ENCODE results near the gene HCFC1R1. TPM values are rescaled to one million over a fixed set of nuclear protein-coding genes. Genes with fewer than 3 reads are reported as not detected.

Gene HCFC1R1
- total and polyA plus RNA-seq, 2 of the 8 experiments (the other 6 are each of a cell fraction or from before 2014, with no cell fraction given), result 72.7 to 138 TPM

- DNase-seq (ENCODE audit: low read depth in 1 of 2, low spot score in 2 of 2), result no peak
- Histone ChIP-seq H3K23me2 (ENCODE audit: low read depth, low read length) (no peaks in the 10 kb centered on the region), H4K20me1 (replicated peaks in 1 of 2; ENCODE audit: control insufficient read depth in 1 of 2, insufficient read depth in 2 of 2, low read length in 2 of 2) (no peaks in the 10 kb centered on the region), H3K79me1 (ENCODE audit: low read depth, low read length) (no peaks in the 10 kb centered on the region), H3K27me3 (replicated peaks in 1 of 4; ENCODE audit: control insufficient read depth in 3 of 4, extremely low read depth in 1 of 4, insufficient read depth in 3 of 4, low read length in 3 of 4) (no peaks in the 10 kb centered on the region), H2BK20ac (ENCODE audit: low read length) (0 out of 2 replicates have a peak within 1 kb of the TSS, but pooled peaks have one; percentile 32), H3K4me3 (ENCODE audit: extremely low read depth in 1 of 4, insufficient read depth in 2 of 4, low read depth in 3 of 4, low read length in 4 of 4) (no peak within 1 kb of the TSS), H3K4ac (replicated peaks; ENCODE audit: insufficient read length, low read depth, low read length) (no peak within 1 kb of the TSS), H2BK5ac (ENCODE audit: low read depth, low read length) (peak within 1 kb of the TSS; percentile 44; the same call in 1 of the 2 replicates), H2BK12ac (ENCODE audit: low read depth, low read length) (peak within 1 kb of the TSS; percentile 94; the same call in 1 of the 2 replicates), H3K9ac (replicated peaks in 1 of 4; ENCODE audit: extremely low read depth in 1 of 4, low read depth in 3 of 4, low read length in 3 of 4) (no peak within 1 kb of the TSS), H2BK15ac (ENCODE audit: low read length) (0 out of 2 replicates have a peak within 1 kb of the TSS, but pooled peaks have one; percentile 67), H3K4me2 (ENCODE audit: insufficient read depth in 1 of 2, low read depth in 2 of 2, low read length in 2 of 2) (no peak within 1 kb of the TSS), H2BK120ac (replicated peaks; ENCODE audit: low read depth, low read length) (no peak within 1 kb of the TSS), H4K5ac (ENCODE audit: insufficient read length, low read depth, low read length) (no peak within 1 kb of the TSS), H4K91ac (replicated peaks; ENCODE audit: insufficient read length, low read length) (no peak within 1 kb of the TSS), H2AK5ac (ENCODE audit: low read depth, low read length) (0 out of 2 replicates have a peak within 1 kb of the TSS, but pooled peaks have one; percentile 39), H3K56ac (replicated peaks; ENCODE audit: insufficient read length, low read depth, low read length) (no peak within 1 kb of the TSS), H3K23ac (ENCODE audit: insufficient read length) (no peak within 1 kb of the TSS), H3K14ac (ENCODE audit: insufficient read length) (no peak within 1 kb of the TSS), H4K8ac (ENCODE audit: extremely low read depth, insufficient read depth, low read length) (no peak within 1 kb of the TSS; the same call in none of the 2 replicates), H3K27ac (ENCODE audit: low read depth, low read length) (peak within 1 kb of the TSS; percentile 23; the same call in 1 of the 2 replicates), H3K79me2 (ENCODE audit: control insufficient read depth in 1 of 2, insufficient read depth in 2 of 2, low read length in 2 of 2) (no peaks in the 10 kb centered on the region), H2AFZ (ENCODE audit: low read length) (no peak within 1 kb of the TSS), H3K18ac (ENCODE audit: extremely low read depth, low read length) (peak within 1 kb of the TSS; percentile 71), H3K9me3 (ENCODE audit: insufficient read depth in 2 of 2, low read depth in 1 of 2, low read length in 1 of 2) (no peaks in the 10 kb centered on the region), H3K36me3 (ENCODE audit: control insufficient read depth in 2 of 4, insufficient read depth in 4 of 4, low read length in 3 of 4) (no peaks in the 10 kb centered on the region), H3K4me1 (replicated peaks in 1 of 4; ENCODE audit: control insufficient read depth in 3 of 4, insufficient read depth in 4 of 4, low read length in 3 of 4) (peaks cover 0 to 3% (median 1%) of the 10 kb centered on the region in 4 experiments; a peak in 2 of 7 replicates)
- POLR2A ChIA-PET (ENCODE audit: partially characterized antibody), result interaction anchor here (0.6 to 12.7 kb wide), 11 partner anchors 10 to 61 kb away, joined by 3 to 140 read pairs (median 3); partner anchors contain the start of genes CLDN9 and ZSCAN10
- WGBS, 2 experiments (ENCODE audit: extremely low coverage in 1 of 2, insufficient coverage in 1 of 2, insufficient read length in 1 of 2, insufficient replicate concordance in 2 of 2, low coverage in 1 of 2, low lambda C conversion rate in 2 of 2, missing lambda C conversion rate in 1 of 2), result 88% methylated on average over 13 of the region's 13 CpGs; no CpG with 5 or more reads in 1 of the 2 experiments
- CTCF ChIA-PET (ENCODE audit: partially characterized antibody), result interaction anchor here (0.6 to 8.3 kb wide), 10 partner anchors 11 to 64 kb away, joined by 3 to 76 read pairs (median 4); no protein-coding TSS in a partner anchor
- no peak for FAIRE-seq
- TF ChIP-seq KDM1A (IDR thresholded peaks at IDR 0.05; ENCODE audit: borderline replicate concordance, low read length), result no peak
- TF ChIP-seq SP4 (IDR thresholded peaks at IDR 0.05; ENCODE audit: low read length), result no peak
- TF ChIP-seq PHF8 (conservative IDR thresholded peaks at IDR 0.05; ENCODE audit: low read depth, low read length), result no peak
- TF ChIP-seq RAD21 (IDR thresholded peaks at IDR 0.05 in 1 of 2, conservative IDR thresholded peaks at IDR 0.05 in 1 of 2; ENCODE audit: low read depth in 2 of 2, low read length in 2 of 2), result no peak
- TF ChIP-seq POU5F1 (IDR thresholded peaks at IDR 0.05; ENCODE audit: low read depth, low read length), result no peak
- no peak for TF ChIP-seq SAP30 (IDR thresholded peaks at IDR 0.05; ENCODE audit: insufficient read depth, insufficient replicate concordance, low read length)
- no peak for TF ChIP-seq HDAC2 (IDR thresholded peaks at IDR 0.05; ENCODE audit: borderline replicate concordance in 1 of 2, low read depth in 2 of 2, low read length in 2 of 2)
- no peak for TF ChIP-seq EP300 (IDR thresholded peaks at IDR 0.05; ENCODE audit: borderline replicate concordance in 1 of 2, low read depth in 2 of 2, low read length in 2 of 2)
- TF ChIP-seq ZNF274 (IDR thresholded peaks at IDR 0.05; ENCODE audit: borderline replicate concordance, extremely low read depth, low read length), result no peak
- no peak for TF ChIP-seq RNF2 (IDR thresholded peaks at IDR 0.05; ENCODE audit: borderline replicate concordance, low read depth, low read length, missing control alignments, poor library complexity, severe bottlenecking)
Observed at GRCh38 chr16:3065069-3065741, 41.5 kb upstream of the HCFC1R1 start, which contains the start of gene IL32. Gene IL32 (plus strand): TSS chr16:3065640. CDS start chr16:3065812, 172 bp downstream.

All from H1 (cell line).